GM12878 (cell line): ENCODE measurements around the gene EEFSEC. TPM values are rescaled to one million over a fixed set of nuclear protein-coding genes. Genes with fewer than 3 reads are reported as not detected.
A peak's percentile ranks its signal among the peaks of the same experiment; 100 is the strongest.

Experiments
- ATAC-seq: fragments of 200-7000 bp; cut with Tn5 transposase; 3 replicates; pipeline ENCODE4 v1.9.1; 2020; ENCODE audit warnings: mild to moderate bottlenecking, moderate library complexity
- BruUV-seq: library from RNA; stranded (reverse); fragments of 400-500 nt; replicated peaks from 2 replicates; lab custom pipeline; 2021; lab: Mats Ljungman, UMichigan
- CTCF ChIA-PET: fragments of 300-600 bp; sonication (Branson Sonifier 250); formaldehyde crosslinking; extraction: SDS; loops from one replicate; lab custom pipeline; 2021; ENCODE audit warnings: inconsistent platforms; lab: Yijun Ruan, JAX
- POLR2A ChIA-PET: fragments of 350-600 bp; formaldehyde crosslinking; extraction: SDS; loops from one replicate; lab custom pipeline; 2021; ENCODE audit warnings: inconsistent platforms; lab: Charles Lee
- RAD21 ChIA-PET: fragments of 300-600 bp; sonication (Branson Sonifier 250); formaldehyde crosslinking; loops from one replicate; lab custom pipeline; 2023; ENCODE audit warnings: antibody characterized with exemption; ENCODE audit not compliant: unreplicated experiment; lab: Charles Lee
- SMC1A ChIA-PET: fragments of 300-600 bp; sonication (Branson Sonifier 250); formaldehyde crosslinking; loops from one replicate; lab custom pipeline; 2023; ENCODE audit not compliant: unreplicated experiment, uncharacterized antibody; lab: Charles Lee
- DNase-seq: peaks from one replicate; pipeline ENCODE4 v3.0.0-alpha.2; 2011; ENCODE audit warnings: low read depth, low spot score
- FAIRE-seq: peaks from 3 replicates; lab custom pipeline; 2011; peaks lifted over from hg19 to GRCh38; lab: Jason Lieb, UNC
- H2AFZ ChIP-seq: 2 replicates; pipeline ENCODE4 v1.6.0; 2011; ENCODE audit warnings: low read depth, low read length, control low read depth; ENCODE audit not compliant: control insufficient read depth
- H3K27ac ChIP-seq: 2 replicates; pipeline ENCODE4 v1.5.1; 2011; ENCODE audit warnings: control low read depth; ENCODE audit not compliant: control insufficient read depth, insufficient read depth
- H3K27me3 ChIP-seq, 2 experiments: replicated peaks in 1 of 2; 2 replicates each; pipeline versions ENCODE4 v1.6.0 to v1.6.1; 2011; ENCODE audit warnings: low read length in 1 of 2; ENCODE audit not compliant: control insufficient read depth in 2 of 2, insufficient read depth in 2 of 2
- H3K36me3 ChIP-seq, 2 experiments: 2 replicates each; pipeline ENCODE4 v1.5.1; 2011; ENCODE audit warnings: low read length in 1 of 2; ENCODE audit not compliant: control insufficient read depth in 2 of 2, insufficient read depth in 2 of 2
- H3K4me1 ChIP-seq: 2 replicates; pipeline ENCODE4 v1.6.1; 2011; ENCODE audit warnings: mild to moderate bottlenecking, low read length, moderate library complexity, mixed read lengths; ENCODE audit not compliant: control insufficient read depth, insufficient read depth
- H3K4me2 ChIP-seq: 2 replicates; pipeline ENCODE4 v1.6.0; 2011; ENCODE audit warnings: control low read depth; ENCODE audit not compliant: control insufficient read depth, insufficient read depth
- H3K4me3 ChIP-seq: fragments of 200-600 bp; sonication (generic); 2 replicates; pipeline ENCODE4 v1.5.1; 2016
- H3K79me2 ChIP-seq: 2 replicates; pipeline ENCODE4 v1.6.0; 2011; ENCODE audit warnings: low read length; ENCODE audit not compliant: control insufficient read depth, insufficient read depth
- H3K9ac ChIP-seq: 2 replicates; pipeline ENCODE4 v1.8.0; 2011; ENCODE audit warnings: low read length, control low read depth, mixed read lengths; ENCODE audit not compliant: control insufficient read depth, insufficient read depth
- H3K9me3 ChIP-seq: replicated peaks from 3 replicates; pipeline ENCODE4 v1.5.1; 2011; ENCODE audit warnings: mild to moderate bottlenecking, low read length; ENCODE audit not compliant: control insufficient read depth, insufficient read depth
- H4K20me1 ChIP-seq: 2 replicates; pipeline ENCODE4 v1.6.0; 2011; ENCODE audit not compliant: control insufficient read depth, insufficient read depth
- ASH2L ChIP-seq: fragments of 300-600, 200-600 bp; sonication (generic); IDR thresholded peaks from 2 replicates; pipeline ENCODE4 v1.6.1; 2017; ENCODE audit warnings: low read depth, mild to moderate bottlenecking, borderline replicate concordance
- BCLAF1 ChIP-seq: fragments of 450-650 bp; IDR thresholded peaks from 2 replicates; pipeline ENCODE4 v1.6.1; 2017; ENCODE audit warnings: antibody characterized with exemption, mild to moderate bottlenecking, moderate library complexity
- IKZF1 ChIP-seq: fragments of 450-650 bp; conservative IDR thresholded peaks from 2 replicates; pipeline ENCODE4 v1.6.1; 2017; ENCODE audit warnings: antibody characterized with exemption, mild to moderate bottlenecking
- KAT2A ChIP-seq: conservative IDR thresholded peaks from 2 replicates; pipeline ENCODE4 v1.6.1; 2011; ENCODE audit warnings: low read depth, low read length; ENCODE audit not compliant: control insufficient read depth
- MEF2B ChIP-seq: fragments of 450-650 bp; IDR thresholded peaks from 2 replicates; pipeline ENCODE4 v1.6.1; 2018; ENCODE audit warnings: mild to moderate bottlenecking, moderate library complexity; ENCODE audit not compliant: partially characterized antibody, poor library complexity, severe bottlenecking
- NFYA ChIP-seq: IDR thresholded peaks from 2 replicates; pipeline ENCODE4 v1.6.1; 2011; ENCODE audit warnings: low read depth, mild to moderate bottlenecking, low read length, improper control_type of control experiment, borderline replicate concordance
- RCOR1 ChIP-seq: conservative IDR thresholded peaks from 2 replicates; pipeline ENCODE4 v1.6.1; 2012; ENCODE audit warnings: low read depth, low read length, improper control_type of control experiment
- ZBTB40 ChIP-seq: fragments of 450-650 bp; IDR thresholded peaks from 2 replicates; pipeline ENCODE4 v1.6.1; 2016; ENCODE audit warnings: mild to moderate bottlenecking, moderate library complexity, borderline replicate concordance
- ZNF207 ChIP-seq: fragments of 450-650 bp; IDR thresholded peaks from 2 replicates; pipeline ENCODE4 v1.6.1; 2014; ENCODE audit warnings: antibody characterized with exemption, mild to moderate bottlenecking, borderline replicate concordance
- WGBS: methylation state at CpG from one replicate; pipeline ENCODE4 v1.1.6; 2016; ENCODE audit warnings: low lambda C conversion rate; ENCODE audit not compliant: insufficient replicate concordance, insufficient coverage; ENCODE audit errors: missing lambda C conversion rate; 5-methylcytosine and 5-hydroxymethylcytosine counted together
- in situ Hi-C: fragments of 300-500 bp; cut with MboI; formaldehyde crosslinking; loops from 9 replicates; pipeline ENCODE4 v1.14.3; 2018; ENCODE audit warnings: mixed read lengths
- intact Hi-C: fragments of 100-400 bp; cut with micrococcal nuclease; formaldehyde crosslinking; loops from one replicate; pipeline ENCODE4 v1.14.2; 2022; ENCODE audit not compliant: unreplicated experiment
- polyA plus RNA-seq, 11 experiments: library from polyadenylated mRNA; depleted of rRNA in 4 of 11; unstranded in 6 of 11; stranded (reverse) in 5 of 11; fragments of >200 nt; fragmentation: Nextera tagmentation in 4 of 11; fragmentation: Illumina TruSeq in 1 of 11; extraction: Ambion mirVana in 4 of 11; extraction: Trizol in 1 of 11; gene quantifications; 1 replicate in 1 of 11; 2 replicates in 10 of 11; pipeline versions ENCODE4 v1.2.1 to v1.2.3, GENCODE V29; 2011 to 2016; ENCODE audit warnings: inconsistent platforms in 2 of 11, missing spikeins in 2 of 11, low read depth in 1 of 11
- total RNA-seq, 4 experiments: library from RNA; depleted of rRNA in 3 of 4; stranded (reverse); fragments of >200 nt in 3 of 4; fragmentation: Illumina TruSeq in 1 of 4; extraction: Trizol in 1 of 4; gene quantifications; 2 replicates each; pipeline versions ENCODE4 v1.2.1 to v1.2.3, GENCODE V29; 2013 to 2021

Gene EEFSEC
- total and polyA plus RNA-seq, 10 of the 15 experiments (the other 5 are each of a cell fraction or from before 2014, with no cell fraction given): 0.29 to 29.1 (median 16.1) TPM

DNA sequence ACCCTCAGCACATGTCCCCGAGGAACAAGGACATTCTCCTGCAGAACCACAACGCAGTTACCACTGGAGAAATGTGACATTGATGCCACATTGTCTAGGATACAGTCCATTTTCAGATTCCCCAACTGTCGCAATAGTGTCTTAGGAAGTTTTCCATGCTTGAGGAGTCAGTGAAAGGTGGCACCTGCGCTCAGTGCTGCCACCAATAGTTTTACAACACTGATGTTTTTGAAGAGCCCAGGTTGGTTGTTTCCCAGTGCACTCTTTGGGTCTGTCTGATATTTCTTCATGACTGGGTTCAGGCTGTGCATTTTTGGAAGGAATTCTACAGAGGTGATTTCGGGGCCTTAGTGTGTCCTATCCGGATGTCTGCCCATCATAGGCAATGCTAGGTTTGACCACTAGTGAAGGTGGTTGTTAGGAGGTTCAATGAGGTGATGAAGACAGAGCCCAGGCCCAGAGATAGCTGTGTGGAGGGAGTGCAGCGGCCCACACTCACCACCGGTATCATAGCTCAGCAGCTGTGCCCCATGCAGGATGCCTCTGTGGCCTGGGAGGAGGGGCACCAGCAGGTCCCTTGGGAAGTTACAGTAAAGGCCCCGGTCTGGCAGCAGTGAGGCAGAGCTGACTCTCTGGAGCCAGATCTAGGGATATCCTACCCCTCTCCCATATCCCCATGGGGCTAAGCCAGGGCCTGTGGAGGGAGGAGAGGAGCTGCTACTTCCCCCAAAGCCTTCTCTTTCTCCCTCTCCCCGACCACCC is 216.8 kb downstream of the EEFSEC start:
- WGBS: 31% methylated on average over 10 of the region's 10 CpGs
- SMC1A ChIA-PET: interaction anchor here (1.2 kb wide), 1 partner anchor 22 kb away, joined by 5 read pairs; no protein-coding TSS in a partner anchor
- Histone ChIP-seq H3K79me2 (no peaks in the 10 kb centered on the region), H3K4me1 (peaks cover 22% of the 10 kb centered on the region)
- ATAC-seq: peak; percentile 62
- FAIRE-seq: no peak
- POLR2A ChIA-PET: no interaction called here
- CTCF ChIA-PET: interaction anchor here (0.7 to 1.6 kb wide), 3 partner anchors 21 to 248 kb away, joined by 3 to 4 read pairs (median 3); no protein-coding TSS in a partner anchor
- in situ Hi-C loops: no loop called here
- TF ChIP-seq MEF2B (peak; percentile 65), NFYA (no peak), BCLAF1 (no peak), IKZF1 (no peak; the same call in 1 of the 2 replicates), RCOR1 (no peak), KAT2A (no peak), ZBTB40 (no peak), ASH2L (no peak), ZNF207 (no peak)
- TF ChIP-seq, all 136 proteins: peak for 1
- no peak for DNase-seq
- 0 out of 2 replicates have a peak overlapping the region, but pooled peaks have one; percentile 6 for H3K27ac ChIP-seq
- BruUV-seq: no TSS peak
- H3K4me3 ChIP-seq: no peak overlapping the region
- no peaks in the 10 kb centered on the region for H3K9me3 ChIP-seq
- no peak overlapping the region for H2AFZ ChIP-seq
- intact Hi-C loops: no loop called here
- H4K20me1 ChIP-seq: no peaks in the 10 kb centered on the region
- H3K27me3 ChIP-seq: no peaks in the 10 kb centered on the region
- H3K4me2 ChIP-seq: no peak overlapping the region
- RAD21 ChIA-PET: no interaction called here
- no peaks in the 10 kb centered on the region for H3K36me3 ChIP-seq
- H3K9ac ChIP-seq: no peak overlapping the region
